GM13976 (cell line): ENCODE measurements around the gene WHRN.

Experiments used
- DNase-seq: peaks from one replicate; pipeline ENCODE4 v3.0.0; 2012; ENCODE audit warnings: low spot score
- in situ Hi-C: fragments of 300-500 bp; cut with MboI; formaldehyde crosslinking; loops from one replicate; pipeline ENCODE4 v1.12.0; 2022; ENCODE audit warnings: low sequenced_read_pairs, mixed read lengths, inconsistent platforms; ENCODE audit not compliant: unreplicated experiment
- TF ChIP-seq, protein P1 (sequence below): IDR thresholded peaks from 2 replicates; pipeline ENCODE4 v1.5.1; 2012; ENCODE audit warnings: borderline replicate concordance, mild to moderate bottlenecking; ENCODE audit not compliant: insufficient read depth; ENCODE audit errors: extremely low read depth, missing control alignments, control extremely low read depth

The WHRN gene

GRCh38 chr9:114413861-114414301, 91.4 kb downstream of the WHRN start:
- in situ Hi-C loops, result loop anchor here (10.0 to 25.0 kb wide), 2 partner anchors 241 to 598 kb away; partner anchors contain the start of gene TEX53
- TF ChIP-seq, protein P1, sequence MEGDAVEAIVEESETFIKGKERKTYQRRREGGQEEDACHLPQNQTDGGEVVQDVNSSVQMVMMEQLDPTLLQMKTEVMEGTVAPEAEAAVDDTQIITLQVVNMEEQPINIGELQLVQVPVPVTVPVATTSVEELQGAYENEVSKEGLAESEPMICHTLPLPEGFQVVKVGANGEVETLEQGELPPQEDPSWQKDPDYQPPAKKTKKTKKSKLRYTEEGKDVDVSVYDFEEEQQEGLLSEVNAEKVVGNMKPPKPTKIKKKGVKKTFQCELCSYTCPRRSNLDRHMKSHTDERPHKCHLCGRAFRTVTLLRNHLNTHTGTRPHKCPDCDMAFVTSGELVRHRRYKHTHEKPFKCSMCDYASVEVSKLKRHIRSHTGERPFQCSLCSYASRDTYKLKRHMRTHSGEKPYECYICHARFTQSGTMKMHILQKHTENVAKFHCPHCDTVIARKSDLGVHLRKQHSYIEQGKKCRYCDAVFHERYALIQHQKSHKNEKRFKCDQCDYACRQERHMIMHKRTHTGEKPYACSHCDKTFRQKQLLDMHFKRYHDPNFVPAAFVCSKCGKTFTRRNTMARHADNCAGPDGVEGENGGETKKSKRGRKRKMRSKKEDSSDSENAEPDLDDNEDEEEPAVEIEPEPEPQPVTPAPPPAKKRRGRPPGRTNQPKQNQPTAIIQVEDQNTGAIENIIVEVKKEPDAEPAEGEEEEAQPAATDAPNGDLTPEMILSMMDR, result no peak
- no peak for DNase-seq

GRCh38 chr9:114412048-114412683, 93.1 kb downstream of the WHRN start:
- no peak for DNase-seq
- TF ChIP-seq, protein P1, result no peak
- in situ Hi-C loops, result loop anchor here (10.0 to 25.0 kb wide), 2 partner anchors 243 to 600 kb away; partner anchors contain the start of gene TEX53

- in situ Hi-C loops, result loop anchor here (10.0 to 25.0 kb wide), 2 partner anchors 243 to 601 kb away; partner anchors contain the start of gene TEX53
- DNase-seq, result no peak
- TF ChIP-seq, protein P1, result no peak
These were observed 93.8 kb downstream of the WHRN start for GRCh38 chr9:114411452-114411851.

GRCh38 chr9:114410910-114411309, 94.4 kb downstream of the WHRN start:
- in situ Hi-C loops, result loop anchor here (10.0 to 25.0 kb wide), 2 partner anchors 244 to 601 kb away; partner anchors contain the start of gene TEX53
- TF ChIP-seq, protein P1, result no peak
- no peak for DNase-seq

DNA sequence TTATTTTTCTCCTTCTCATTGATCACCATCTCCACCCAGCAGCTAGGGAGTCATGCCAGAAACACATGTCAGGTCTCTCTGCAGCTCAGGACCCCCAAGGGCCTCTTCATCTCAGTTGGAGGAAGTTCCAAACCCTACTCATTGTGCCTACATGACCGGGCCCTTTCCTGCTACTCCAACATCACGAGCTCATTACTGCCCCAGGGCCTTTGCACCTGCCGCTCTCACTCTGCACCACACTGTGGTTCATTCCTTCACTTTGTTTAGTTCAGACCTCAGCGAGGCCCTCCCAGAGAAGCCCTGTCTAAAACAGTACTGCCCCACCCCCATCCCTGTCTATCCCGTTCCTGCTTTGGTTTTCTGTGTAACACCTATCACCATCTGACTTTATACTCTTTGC, 95.4 kb downstream of the WHRN start:
- DNase-seq, result no peak
- in situ Hi-C loops, result loop anchor here (10.0 to 25.0 kb wide), 2 partner anchors 245 to 602 kb away; partner anchors contain the start of gene TEX53
- TF ChIP-seq, protein P1, result no peak

DNA sequence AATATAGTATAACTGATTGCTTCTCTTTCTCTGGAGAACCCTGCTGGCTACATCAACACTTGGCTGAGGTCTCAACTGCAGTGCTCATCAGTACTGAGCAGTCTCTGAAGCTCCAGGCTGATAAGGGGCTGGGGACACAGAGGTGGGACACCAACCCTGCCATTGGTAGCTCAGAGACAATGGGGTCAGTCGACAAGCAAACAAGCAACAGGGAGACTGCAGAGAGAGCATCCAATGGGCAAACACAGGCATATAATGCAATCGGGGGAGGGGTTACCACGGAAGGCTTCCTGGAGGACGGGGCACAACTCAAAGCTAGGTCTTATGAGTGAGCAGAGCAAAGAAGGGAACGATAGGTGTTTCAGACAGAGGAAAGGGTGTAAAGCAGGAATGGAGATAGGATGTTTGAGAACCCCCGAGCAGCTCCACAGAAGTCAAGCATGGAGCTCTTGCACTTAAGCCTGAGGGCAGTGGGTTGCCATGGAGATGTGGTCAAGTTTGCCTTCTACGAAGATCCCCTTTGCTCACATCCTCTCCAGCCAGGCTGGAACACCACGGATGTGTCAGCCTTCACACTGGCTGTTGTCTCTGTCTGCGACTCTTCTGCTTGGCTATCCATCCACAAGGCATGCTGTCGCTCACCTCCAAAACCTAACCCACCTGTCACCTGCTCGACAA, 96.0 kb downstream of the WHRN start:
- TF ChIP-seq, protein P1, result no peak
- in situ Hi-C loops, result loop anchor here (25.0 kb wide), 1 partner anchor 603 kb away; no protein-coding TSS in a partner anchor
- no peak for DNase-seq
